ENCODE measurements around the gene ZFYVE26. TPM values are rescaled to one million over a fixed set of nuclear protein-coding genes. Genes with fewer than 3 reads are reported as not detected.

Gene ZFYVE26
- polyA plus RNA-seq, 3 donors = 1.0 to 17.6 (median 2.3) TPM

GRCh38 chr14:67725171-67725570, 91.2 kb downstream of the ZFYVE26 start:
- no peak overlapping the region for H3K4me3 ChIP-seq (replicated peaks in 1 of 3; ENCODE audit: low read depth in 2 of 3, low read length in 3 of 3)
- no peaks in the 10 kb centered on the region for H4K20me1 ChIP-seq (ENCODE audit: insufficient read depth, low read length)
- WGBS (ENCODE audit: insufficient coverage) = no CpG with 5 or more reads among the region's 5 CpGs
- Mint-ChIP-seq H3K4me3 (peak overlapping the region in 1 of 2 donors; percentile 17), H3K4me1 (peaks cover 10% of the 10 kb centered on the region), H3K36me3 (no peaks in the 10 kb centered on the region), H3K9me3 (peaks cover 0 to 15% (median 3%) of the 10 kb centered on the region in 7 donors), H3K27ac (no peak overlapping the region), H3K27me3 (ENCODE audit: low read depth in 3 of 3) (peaks cover 13 to 28% (median 13%) of the 10 kb centered on the region in 3 donors)
- peaks cover 10 to 18% of the 10 kb centered on the region in 2 donors for H3K27me3 ChIP-seq (ENCODE audit: control insufficient read depth in 2 of 2, insufficient read depth in 2 of 2, low read length in 2 of 2)
- peaks cover 4 to 5% of the 10 kb centered on the region in 2 donors for H3K4me1 ChIP-seq (ENCODE audit: control insufficient read depth in 1 of 2, insufficient read depth in 2 of 2, low read length in 2 of 2)
- no peak for TF ChIP-seq CTCF (IDR thresholded peaks at IDR 0.05)
- intact Hi-C loops (cut with micrococcal nuclease) = no loop called here
- no peak overlapping the region for H3K4me2 ChIP-seq (replicated peaks; ENCODE audit: extremely low read depth, low read length, poor library complexity, severe bottlenecking)
- H3K9me3 ChIP-seq (replicated peaks in 1 of 2; ENCODE audit: control insufficient read depth in 1 of 2, insufficient read depth in 1 of 2, low read length in 2 of 2) = peaks cover 0 to 3% of the 10 kb centered on the region in 2 donors
- no peak for DNase-seq
- no peak overlapping the region for H3K9ac ChIP-seq (ENCODE audit: insufficient read depth, low read length, poor library complexity, severe bottlenecking)
- no peak overlapping the region for H2AFZ ChIP-seq (ENCODE audit: insufficient read depth, low read depth, low read length, poor library complexity, severe bottlenecking)
- H3K27ac ChIP-seq (ENCODE audit: low read depth in 1 of 2, low read length in 2 of 2) = no peak overlapping the region
- H3K79me2 ChIP-seq (ENCODE audit: insufficient read depth, low read length) = no peaks in the 10 kb centered on the region
- no peaks in the 10 kb centered on the region for H3K36me3 ChIP-seq (replicated peaks in 1 of 2; ENCODE audit: control insufficient read depth in 1 of 2, insufficient read depth in 2 of 2, low read length in 2 of 2)

- no peak for DNase-seq
- no peak for TF ChIP-seq CTCF (IDR thresholded peaks at IDR 0.05)
- peaks cover 10% of the 10 kb centered on the region for H3K4me1 Mint-ChIP-seq
- H4K20me1 ChIP-seq (ENCODE audit: insufficient read depth, low read length) = no peaks in the 10 kb centered on the region
- peak overlapping the region in 1 of 2 donors; percentile 56 for H3K4me3 Mint-ChIP-seq
- H3K27ac Mint-ChIP-seq = no peak overlapping the region
- no peak overlapping the region for H3K27ac ChIP-seq (ENCODE audit: low read depth in 1 of 2, low read length in 2 of 2)
- peaks cover 4 to 5% of the 10 kb centered on the region in 2 donors for H3K4me1 ChIP-seq (ENCODE audit: control insufficient read depth in 1 of 2, insufficient read depth in 2 of 2, low read length in 2 of 2)
- no peak overlapping the region for H2AFZ ChIP-seq (ENCODE audit: insufficient read depth, low read depth, low read length, poor library complexity, severe bottlenecking)
- H3K9ac ChIP-seq (ENCODE audit: insufficient read depth, low read length, poor library complexity, severe bottlenecking) = no peak overlapping the region
- peaks cover 0 to 3% of the 10 kb centered on the region in 2 donors for H3K9me3 ChIP-seq (replicated peaks in 1 of 2; ENCODE audit: control insufficient read depth in 1 of 2, insufficient read depth in 1 of 2, low read length in 2 of 2)
- WGBS (ENCODE audit: insufficient coverage) = 7% methylated on average over 3 of the region's 3 CpGs
- no peaks in the 10 kb centered on the region for H3K36me3 ChIP-seq (replicated peaks in 1 of 2; ENCODE audit: control insufficient read depth in 1 of 2, insufficient read depth in 2 of 2, low read length in 2 of 2)
- H3K4me2 ChIP-seq (replicated peaks; ENCODE audit: extremely low read depth, low read length, poor library complexity, severe bottlenecking) = no peak overlapping the region
- peaks cover 0 to 15% (median 3%) of the 10 kb centered on the region in 7 donors for H3K9me3 Mint-ChIP-seq
- H3K36me3 Mint-ChIP-seq = no peaks in the 10 kb centered on the region
- H3K79me2 ChIP-seq (ENCODE audit: insufficient read depth, low read length) = no peaks in the 10 kb centered on the region
- intact Hi-C loops (cut with micrococcal nuclease) = no loop called here
- H3K27me3 Mint-ChIP-seq (ENCODE audit: low read depth in 3 of 3) = peaks cover 12 to 31% (median 14%) of the 10 kb centered on the region in 3 donors
- peaks cover 10 to 18% of the 10 kb centered on the region in 2 donors for H3K27me3 ChIP-seq (ENCODE audit: control insufficient read depth in 2 of 2, insufficient read depth in 2 of 2, low read length in 2 of 2)
- no peak overlapping the region for H3K4me3 ChIP-seq (replicated peaks in 1 of 3; ENCODE audit: low read depth in 2 of 3, low read length in 3 of 3)
Observed at GRCh38 chr14:67722293-67722692, 94.1 kb downstream of the ZFYVE26 start.

Measured in CD14-positive monocyte (primary cell).